PC-9 (cell line): ENCODE data around the gene MTREX. TPM values are rescaled to one million over a fixed set of nuclear protein-coding genes. Genes with fewer than 3 reads are reported as not detected.

Source experiments
- BruUV-seq: library from RNA; stranded (reverse); fragments of 400-500 nt; replicated peaks from 2 replicates; lab custom pipeline; 2021; lab: Mats Ljungman, UMichigan
- CTCF ChIA-PET: fragments of 300-600 bp; sonication (Branson Sonifier 250); formaldehyde crosslinking; loops from one replicate; lab custom pipeline; 2022; ENCODE audit warnings: antibody characterized with exemption; lab: Charles Lee
- POLR2A ChIA-PET: fragments of 300-600 bp; sonication (Branson Sonifier 250); formaldehyde crosslinking; loops from one replicate; lab custom pipeline; 2022; ENCODE audit warnings: antibody characterized with exemption; ENCODE audit not compliant: unreplicated experiment; lab: Charles Lee
- DNase-seq, 2 experiments: peaks; one replicate each; pipeline versions ENCODE4 v3.0.0 to v3.0.0-alpha.2; 2015 to 2022; ENCODE audit warnings: mixed read lengths in 1 of 2
- H2AFZ ChIP-seq: fragments of 200-600 bp; sonication (generic); 2 replicates; pipeline ENCODE4 v1.8.1; 2017; ENCODE audit warnings: antibody characterized with exemption
- H3F3A ChIP-seq: fragments of 200-600 bp; sonication (generic); 2 replicates; pipeline ENCODE4 v1.8.1; 2017; ENCODE audit warnings: antibody characterized with exemption, mild to moderate bottlenecking, low read depth; ENCODE audit not compliant: insufficient read depth
- H3K27ac ChIP-seq: fragments of 200-600 bp; sonication (generic); 2 replicates; pipeline ENCODE4 v1.6.1; 2016; ENCODE audit warnings: mixed run types
- H3K27me3 ChIP-seq: fragments of 200-600 bp; sonication (generic); 2 replicates; pipeline ENCODE4 v1.6.1; 2016; ENCODE audit warnings: low read depth, mixed run types; ENCODE audit not compliant: insufficient read depth
- H3K36me3 ChIP-seq: fragments of 200-600 bp; sonication (generic); 2 replicates; pipeline ENCODE4 v1.6.1; 2016; ENCODE audit warnings: low read depth, mixed run types
- H3K4me1 ChIP-seq: fragments of 200-600 bp; sonication (generic); replicated peaks from 2 replicates; pipeline ENCODE4 v1.6.1; 2016; ENCODE audit warnings: mixed run types; ENCODE audit not compliant: insufficient read depth
- H3K4me2 ChIP-seq: fragments of 200-600 bp; sonication (generic); 2 replicates; pipeline ENCODE4 v1.6.1; 2017; ENCODE audit warnings: mixed run types
- H3K4me3 ChIP-seq: fragments of 200-600 bp; sonication (generic); 2 replicates; pipeline ENCODE4 v1.6.1; 2016; ENCODE audit warnings: mixed run types
- H3K79me2 ChIP-seq: fragments of 200-600 bp; sonication (generic); 2 replicates; pipeline ENCODE4 v1.6.1; 2017; ENCODE audit warnings: low read depth, mixed run types
- H3K9me2 ChIP-seq: fragments of 200-600 bp; sonication (generic); 2 replicates; pipeline ENCODE4 v1.8.1; 2017; ENCODE audit warnings: mild to moderate bottlenecking; ENCODE audit not compliant: insufficient read depth
- H3K9me3 ChIP-seq: fragments of 200-600 bp; sonication (generic); 2 replicates; pipeline ENCODE4 v1.8.1; 2016; ENCODE audit warnings: low read depth; ENCODE audit not compliant: insufficient read depth
- H4K20me1 ChIP-seq: fragments of 200-600 bp; sonication (generic); 2 replicates; pipeline ENCODE4 v1.8.1; 2017; ENCODE audit not compliant: insufficient read depth
- EZH2 ChIP-seq: fragments of 200-600 bp; sonication (generic); IDR thresholded peaks from 2 replicates; pipeline ENCODE4 v1.8.0; 2017; ENCODE audit warnings: antibody characterized with exemption, low read depth
- intact Hi-C: fragments of 100-400 bp; cut with micrococcal nuclease; formaldehyde crosslinking; loops from one replicate; pipeline ENCODE4 v1.10.0; 2022; ENCODE audit not compliant: unreplicated experiment
- total RNA-seq: library from RNA; stranded (reverse); gene quantifications from 2 replicates; pipeline ENCODE4 v1.2.3, GENCODE V29; 2021
- TF ChIP-seq, protein P1 (sequence below): fragments of 200-600 bp; sonication (generic); conservative IDR thresholded peaks from 2 replicates; pipeline ENCODE4 v1.6.1; 2017; ENCODE audit warnings: mixed run types, antibody characterized with exemption, mild to moderate bottlenecking, moderate library complexity

MTREX gene
- total RNA-seq, 1 experiment from 2014 or later = 56.7 TPM

DNA sequence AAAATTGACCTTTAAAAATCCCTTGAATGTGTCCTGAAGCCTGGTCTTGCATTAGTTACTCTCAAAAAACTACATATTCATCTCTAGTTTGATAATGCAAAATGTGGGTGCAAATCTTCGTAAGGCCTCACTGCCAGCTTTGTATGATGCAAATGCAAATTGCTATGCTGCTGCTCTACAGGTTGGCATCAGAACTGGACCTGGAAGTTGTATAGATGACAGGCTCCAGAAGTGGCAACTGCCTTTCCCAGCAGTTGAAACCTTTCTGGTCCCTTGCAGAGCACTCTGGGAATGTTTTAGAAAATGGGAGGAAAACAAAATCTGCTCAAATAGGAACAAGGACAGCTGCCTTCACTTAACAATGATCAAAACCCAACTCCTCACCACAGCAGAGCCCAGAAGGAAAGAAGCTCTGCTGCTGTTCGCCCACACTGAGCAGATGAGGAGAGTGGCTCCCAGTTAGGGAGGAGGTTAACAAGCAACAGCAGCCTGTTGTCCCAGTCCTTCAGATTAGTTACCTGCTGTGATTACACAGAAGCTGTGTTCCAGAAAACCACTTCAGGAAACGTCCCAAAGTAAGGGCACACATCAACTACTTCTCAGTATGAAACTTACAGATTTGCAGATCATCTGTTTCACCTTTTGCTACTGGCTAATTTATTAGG, 133.4 kb downstream of the MTREX start:
- H3K4me2 ChIP-seq = no peak overlapping the region
- DNase-seq = no peak
- TF ChIP-seq EZH2 = no peak
- TF ChIP-seq, protein P1, sequence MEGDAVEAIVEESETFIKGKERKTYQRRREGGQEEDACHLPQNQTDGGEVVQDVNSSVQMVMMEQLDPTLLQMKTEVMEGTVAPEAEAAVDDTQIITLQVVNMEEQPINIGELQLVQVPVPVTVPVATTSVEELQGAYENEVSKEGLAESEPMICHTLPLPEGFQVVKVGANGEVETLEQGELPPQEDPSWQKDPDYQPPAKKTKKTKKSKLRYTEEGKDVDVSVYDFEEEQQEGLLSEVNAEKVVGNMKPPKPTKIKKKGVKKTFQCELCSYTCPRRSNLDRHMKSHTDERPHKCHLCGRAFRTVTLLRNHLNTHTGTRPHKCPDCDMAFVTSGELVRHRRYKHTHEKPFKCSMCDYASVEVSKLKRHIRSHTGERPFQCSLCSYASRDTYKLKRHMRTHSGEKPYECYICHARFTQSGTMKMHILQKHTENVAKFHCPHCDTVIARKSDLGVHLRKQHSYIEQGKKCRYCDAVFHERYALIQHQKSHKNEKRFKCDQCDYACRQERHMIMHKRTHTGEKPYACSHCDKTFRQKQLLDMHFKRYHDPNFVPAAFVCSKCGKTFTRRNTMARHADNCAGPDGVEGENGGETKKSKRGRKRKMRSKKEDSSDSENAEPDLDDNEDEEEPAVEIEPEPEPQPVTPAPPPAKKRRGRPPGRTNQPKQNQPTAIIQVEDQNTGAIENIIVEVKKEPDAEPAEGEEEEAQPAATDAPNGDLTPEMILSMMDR = no peak
- H3K4me1 ChIP-seq = peaks cover 29% of the 10 kb centered on the region
- no peaks in the 10 kb centered on the region for H3K9me2 ChIP-seq
- peaks cover 28% of the 10 kb centered on the region for H3F3A ChIP-seq
- H4K20me1 ChIP-seq = no peaks in the 10 kb centered on the region
- H3K27ac ChIP-seq = no peak overlapping the region
- no peaks in the 10 kb centered on the region for H3K27me3 ChIP-seq
- intact Hi-C loops = no loop called here
- peaks cover 3% of the 10 kb centered on the region; the same call in 1 of the 2 replicates for H3K36me3 ChIP-seq
- no peaks in the 10 kb centered on the region for H3K79me2 ChIP-seq
- no peaks in the 10 kb centered on the region; the same call in 1 of the 2 replicates for H3K9me3 ChIP-seq
- ChIA-PET CTCF (no interaction called here), POLR2A (interaction anchor here (0.6 kb wide), 1 partner anchor 221 kb away, joined by 4 read pairs; no protein-coding TSS in a partner anchor)
- no TSS peak for BruUV-seq
- H2AFZ ChIP-seq = no peak overlapping the region
- H3K4me3 ChIP-seq = no peak overlapping the region

DNA sequence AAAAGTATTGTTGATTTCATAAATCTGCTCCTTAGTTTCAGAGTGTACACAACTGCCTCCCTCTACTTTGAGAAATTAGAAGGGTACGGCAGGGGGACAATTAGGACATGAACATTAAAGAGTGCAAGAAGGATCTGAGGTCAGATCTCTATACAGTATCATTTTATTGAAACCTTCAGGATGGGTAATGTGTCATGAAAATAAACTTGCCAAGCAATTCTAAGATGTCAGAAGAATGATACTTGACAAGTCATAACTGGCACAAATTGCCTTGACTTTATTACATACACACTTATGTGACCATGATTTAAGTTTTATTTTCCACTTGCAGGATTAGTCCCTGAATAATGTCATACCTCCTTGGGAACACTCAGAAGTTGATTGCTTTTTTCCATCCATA, 134.2 kb downstream of the MTREX start:
- no peak overlapping the region for H3K4me3 ChIP-seq
- H3K4me1 ChIP-seq = peaks cover 24% of the 10 kb centered on the region
- H3K79me2 ChIP-seq = no peaks in the 10 kb centered on the region
- no peak overlapping the region for H2AFZ ChIP-seq
- intact Hi-C loops = no loop called here
- H4K20me1 ChIP-seq = no peaks in the 10 kb centered on the region
- DNase-seq = no peak
- peaks cover 24% of the 10 kb centered on the region for H3F3A ChIP-seq
- H3K27ac ChIP-seq = no peak overlapping the region
- peaks cover 3% of the 10 kb centered on the region; the same call in 1 of the 2 replicates for H3K36me3 ChIP-seq
- no peak overlapping the region for H3K4me2 ChIP-seq
- no peaks in the 10 kb centered on the region for H3K27me3 ChIP-seq
- no TSS peak for BruUV-seq
- CTCF ChIA-PET = no interaction called here
- H3K9me2 ChIP-seq = no peaks in the 10 kb centered on the region
- POLR2A ChIA-PET = interaction anchor here (0.6 kb wide), 1 partner anchor 220 kb away, joined by 4 read pairs; no protein-coding TSS in a partner anchor
- TF ChIP-seq, protein P1 = no peak
- TF ChIP-seq EZH2 = no peak
- H3K9me3 ChIP-seq = no peaks in the 10 kb centered on the region; the same call in 1 of the 2 replicates

DNA sequence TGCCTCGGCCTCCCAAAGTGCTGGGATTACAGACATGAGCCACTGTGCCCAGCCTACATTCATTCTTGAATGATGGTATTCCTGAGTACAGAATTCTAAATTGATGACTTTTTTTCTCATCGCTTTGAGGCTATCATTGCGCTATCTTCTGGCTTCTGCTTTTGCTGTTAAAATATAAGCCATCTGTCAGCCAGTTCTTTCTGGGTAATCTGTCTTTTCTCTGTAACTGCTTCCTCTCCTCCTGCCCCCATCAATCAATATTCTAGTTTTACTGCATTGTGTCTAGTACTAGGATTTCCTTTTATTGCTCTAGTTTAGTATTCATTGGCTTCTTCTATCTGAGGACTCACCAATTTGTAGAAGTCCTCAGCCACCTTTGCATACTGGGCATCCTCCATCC, 138.0 kb downstream of the MTREX start:
- Histone ChIP-seq H3K79me2 (no peaks in the 10 kb centered on the region), H2AFZ (no peak overlapping the region), H3K4me3 (no peak overlapping the region), H3K9me3 (no peaks in the 10 kb centered on the region), H3K4me2 (no peak overlapping the region), H3K36me3 (no peaks in the 10 kb centered on the region), H4K20me1 (no peaks in the 10 kb centered on the region), H3K27ac (no peak overlapping the region), H3K27me3 (no peaks in the 10 kb centered on the region), H3K4me1 (no peaks in the 10 kb centered on the region), H3F3A (no peaks in the 10 kb centered on the region), H3K9me2 (no peaks in the 10 kb centered on the region)
- intact Hi-C loops = no loop called here
- DNase-seq = no peak
- CTCF ChIA-PET = no interaction called here
- no TSS peak for BruUV-seq
- POLR2A ChIA-PET = no interaction called here
- TF ChIP-seq, protein P1 = no peak
- TF ChIP-seq EZH2 = no peak
